GM10847 (cell line): ENCODE measurements around the gene FAM124B.

ENCODE experiments used
- POLR2A ChIP-seq: IDR thresholded peaks from 2 replicates; pipeline ENCODE4 v1.6.1; 2011; ENCODE audit not compliant: insufficient read length; ENCODE audit errors: extremely low read depth

The FAM124B gene

GRCh38 chr2:224333726-224334482, 68.0 kb downstream of the FAM124B start:
- TF ChIP-seq POLR2A = no peak

- TF ChIP-seq POLR2A = no peak
Measured at GRCh38 chr2:224331698-224332097, 70.2 kb downstream of the FAM124B start.

GRCh38 chr2:224328798-224329197, 73.1 kb downstream of the FAM124B start:
- TF ChIP-seq POLR2A = no peak
